ENCODE data around the gene DES.

DNA sequence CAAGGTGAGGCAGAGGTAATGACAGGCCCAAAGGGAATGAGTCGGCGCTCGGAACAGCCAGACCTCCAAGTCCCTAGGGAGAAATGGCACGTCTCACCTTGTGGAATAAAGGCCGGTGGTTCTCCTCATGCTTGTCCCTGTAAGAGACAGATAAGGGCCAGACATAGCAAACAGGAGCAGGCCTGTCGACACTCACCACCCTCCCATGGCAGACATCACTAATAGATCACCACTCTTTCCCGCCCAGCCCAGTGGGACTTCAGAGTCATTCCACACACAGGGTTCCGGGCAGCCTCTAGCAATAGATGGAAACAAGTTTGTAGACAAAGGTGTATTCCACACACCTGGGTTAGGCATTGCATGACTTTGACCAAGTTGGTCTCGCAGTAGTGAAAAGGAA is 36.7 kb upstream of the DES start:
- no peak for TF ChIP-seq BCL6 (CRISPR knock-in tag; IDR thresholded peaks at IDR 0.05)
- TF ChIP-seq, protein P1, sequence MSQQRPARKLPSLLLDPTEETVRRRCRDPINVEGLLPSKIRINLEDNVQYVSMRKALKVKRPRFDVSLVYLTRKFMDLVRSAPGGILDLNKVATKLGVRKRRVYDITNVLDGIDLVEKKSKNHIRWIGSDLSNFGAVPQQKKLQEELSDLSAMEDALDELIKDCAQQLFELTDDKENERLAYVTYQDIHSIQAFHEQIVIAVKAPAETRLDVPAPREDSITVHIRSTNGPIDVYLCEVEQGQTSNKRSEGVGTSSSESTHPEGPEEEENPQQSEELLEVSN (IDR thresholded peaks at IDR 0.05; ENCODE audit: borderline replicate concordance in 1 of 2, extremely low read depth in 1 of 2, insufficient read depth in 1 of 2, insufficient read length in 1 of 2, low read depth in 1 of 2, low read length in 1 of 2, poor library complexity in 1 of 2, severe bottlenecking in 1 of 2), result peak; percentile 12 to 41
- TF ChIP-seq SMC3 (conservative IDR thresholded peaks at IDR 0.05; ENCODE audit: insufficient read depth, low read depth, low read length), result no peak
- TF ChIP-seq, protein P2, sequence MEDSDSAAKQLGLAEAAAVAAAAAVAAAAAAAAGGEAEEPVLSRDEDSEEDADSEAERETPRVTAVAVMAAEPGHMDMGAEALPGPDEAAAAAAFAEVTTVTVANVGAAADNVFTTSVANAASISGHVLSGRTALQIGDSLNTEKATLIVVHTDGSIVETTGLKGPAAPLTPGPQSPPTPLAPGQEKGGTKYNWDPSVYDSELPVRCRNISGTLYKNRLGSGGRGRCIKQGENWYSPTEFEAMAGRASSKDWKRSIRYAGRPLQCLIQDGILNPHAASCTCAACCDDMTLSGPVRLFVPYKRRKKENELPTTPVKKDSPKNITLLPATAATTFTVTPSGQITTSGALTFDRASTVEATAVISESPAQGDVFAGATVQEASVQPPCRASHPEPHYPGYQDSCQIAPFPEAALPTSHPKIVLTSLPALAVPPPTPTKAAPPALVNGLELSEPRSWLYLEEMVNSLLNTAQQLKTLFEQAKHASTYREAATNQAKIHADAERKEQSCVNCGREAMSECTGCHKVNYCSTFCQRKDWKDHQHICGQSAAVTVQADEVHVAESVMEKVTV (CRISPR knock-in tag; IDR thresholded peaks at IDR 0.05), result no peak

Measured in K562 (cell line).